IMR-90 (cell line): Measurements from ENCODE around the gene LTB4R2. TPM values are rescaled to one million over a fixed set of nuclear protein-coding genes. Genes with fewer than 3 reads are reported as not detected.

Source experiments
- ATAC-seq: fragments of 200-7000 bp; cut with Tn5 transposase; 2 replicates; pipeline ENCODE4 v1.9.1; 2020; ENCODE audit warnings: low read depth, mild to moderate bottlenecking, moderate library complexity
- BruUV-seq: library from RNA; stranded (reverse); fragments of 400-500 nt; replicated peaks from 2 replicates; lab custom pipeline; 2021; lab: Mats Ljungman, UMichigan
- CTCF ChIA-PET: fragments of 300-600 bp; formaldehyde crosslinking; extraction: SDS; loops from one replicate; lab custom pipeline; 2021; ENCODE audit warnings: antibody characterized with exemption; lab: Yijun Ruan, JAX
- POLR2A ChIA-PET: fragments of 300-600 bp; sonication (Branson Sonifier 250); formaldehyde crosslinking; loops from one replicate; lab custom pipeline; 2022; ENCODE audit warnings: antibody characterized with exemption; ENCODE audit not compliant: unreplicated experiment; lab: Charles Lee
- DNase-seq: peaks from one replicate; pipeline ENCODE4 v3.0.0; 2013
- H2AFZ ChIP-seq: replicated peaks from 2 replicates; pipeline ENCODE3; 2013; ENCODE audit warnings: low read length, mild to moderate bottlenecking; ENCODE audit not compliant: poor library complexity
- H2AK5ac ChIP-seq: 2 replicates; pipeline ENCODE4 v1.6.1; 2013; ENCODE audit warnings: low read depth, low read length, inconsistent platforms
- H2AK9ac ChIP-seq: replicated peaks from 2 replicates; pipeline ENCODE3; 2013; ENCODE audit warnings: mild to moderate bottlenecking, low read depth, low read length, moderate library complexity; ENCODE audit not compliant: poor library complexity
- H2BK120ac ChIP-seq: 2 replicates; pipeline ENCODE4 v1.6.1; 2013; ENCODE audit warnings: low read depth, low read length, inconsistent platforms
- H2BK15ac ChIP-seq: 3 replicates; pipeline ENCODE4 v1.6.1; 2013; ENCODE audit warnings: low read depth, low read length, inconsistent platforms
- H2BK20ac ChIP-seq: 2 replicates; pipeline ENCODE4 v1.6.1; 2013; ENCODE audit warnings: low read depth, mild to moderate bottlenecking, inconsistent platforms, low read length, moderate library complexity
- H2BK5ac ChIP-seq: 2 replicates; pipeline ENCODE4 v1.6.1; 2013; ENCODE audit warnings: mild to moderate bottlenecking, low read depth, low read length, inconsistent platforms; ENCODE audit not compliant: poor library complexity, severe bottlenecking
- H3K14ac ChIP-seq: replicated peaks from 2 replicates; pipeline ENCODE4 v1.6.1; 2013; ENCODE audit warnings: low read depth, low read length, inconsistent platforms
- H3K18ac ChIP-seq: 2 replicates; pipeline ENCODE4 v1.6.1; 2013; ENCODE audit warnings: low read depth, low read length, control low read depth
- H3K23ac ChIP-seq: 2 replicates; pipeline ENCODE4 v1.6.1; 2013; ENCODE audit warnings: low read depth, low read length, inconsistent platforms
- H3K27ac ChIP-seq: 2 replicates; pipeline ENCODE4 v1.5.1; 2013; ENCODE audit warnings: mild to moderate bottlenecking, control low read depth, low read length; ENCODE audit not compliant: insufficient read depth
- H3K27me3 ChIP-seq: 2 replicates; pipeline ENCODE4 v1.6.1; 2013; ENCODE audit warnings: low read length; ENCODE audit not compliant: control insufficient read depth, insufficient read depth
- H3K36me3 ChIP-seq: 2 replicates; pipeline ENCODE4 v1.6.1; 2013; ENCODE audit warnings: low read length, mixed read lengths; ENCODE audit not compliant: control insufficient read depth, insufficient read depth
- H3K4ac ChIP-seq: 2 replicates; pipeline ENCODE4 v1.6.1; 2013; ENCODE audit warnings: low read depth, low read length, inconsistent platforms
- H3K4me1 ChIP-seq: 2 replicates; pipeline ENCODE4 v1.6.1; 2013; ENCODE audit warnings: low read length, mixed read lengths; ENCODE audit not compliant: control insufficient read depth, insufficient read depth
- H3K4me2 ChIP-seq: 2 replicates; pipeline ENCODE4 v1.6.1; 2013; ENCODE audit warnings: low read depth, mild to moderate bottlenecking, control low read depth, low read length, moderate library complexity
- H3K4me3 ChIP-seq: 2 replicates; pipeline ENCODE4 v1.5.1; 2013; ENCODE audit warnings: low read depth, mild to moderate bottlenecking, control low read depth, low read length, moderate library complexity; ENCODE audit not compliant: insufficient read depth
- H3K56ac ChIP-seq: 2 replicates; pipeline ENCODE4 v1.6.1; 2013; ENCODE audit warnings: low read length, inconsistent platforms; ENCODE audit not compliant: insufficient read depth; ENCODE audit errors: extremely low read depth
- H3K79me1 ChIP-seq, 2 experiments: 2 replicates each; pipeline ENCODE4 v1.6.1; 2013; ENCODE audit warnings: low read length in 2 of 2, inconsistent platforms in 1 of 2, low read depth in 1 of 2
- H3K9ac ChIP-seq: 2 replicates; pipeline ENCODE4 v1.6.1; 2013; ENCODE audit warnings: low read depth, low read length, control low read depth
- H3K9me1 ChIP-seq: 2 replicates; pipeline ENCODE4 v1.6.1; 2013; ENCODE audit warnings: low read length, inconsistent platforms; ENCODE audit not compliant: insufficient read depth
- H3K9me3 ChIP-seq: 2 replicates; pipeline ENCODE4 v1.6.1; 2013; ENCODE audit warnings: low read length; ENCODE audit not compliant: control insufficient read depth, insufficient read depth
- H4K20me1 ChIP-seq: 2 replicates; pipeline ENCODE4 v1.6.1; 2013; ENCODE audit warnings: low read length, inconsistent platforms; ENCODE audit not compliant: insufficient read depth
- H4K5ac ChIP-seq: 2 replicates; pipeline ENCODE4 v1.6.1; 2013; ENCODE audit warnings: mild to moderate bottlenecking, low read depth, low read length, control low read depth
- H4K8ac ChIP-seq, 2 experiments: 2 replicates each; pipeline ENCODE4 v1.6.1; 2013; ENCODE audit warnings: low read depth in 2 of 2, low read length in 2 of 2, control low read depth in 1 of 2, inconsistent platforms in 1 of 2
- H4K91ac ChIP-seq: 2 replicates; pipeline ENCODE4 v1.6.1; 2013; ENCODE audit warnings: low read depth, low read length, inconsistent platforms; ENCODE audit not compliant: insufficient read depth
- CHD1 ChIP-seq: IDR thresholded peaks from 2 replicates; pipeline ENCODE4 v1.6.1; 2012; ENCODE audit warnings: low read depth, low read length, improper control_type of control experiment
- FOS ChIP-seq: fragments of 150-350 bp; IDR thresholded peaks from 2 replicates; pipeline ENCODE4 v1.6.1; 2016; ENCODE audit warnings: low read depth, low read length
- MAZ ChIP-seq: IDR thresholded peaks from 2 replicates; pipeline ENCODE4 v1.6.1; 2012; ENCODE audit warnings: low read depth, mild to moderate bottlenecking, low read length, improper control_type of control experiment, moderate library complexity, borderline replicate concordance
- MXI1 ChIP-seq: IDR thresholded peaks from 2 replicates; pipeline ENCODE4 v1.6.1; 2012; ENCODE audit warnings: low read depth, mild to moderate bottlenecking, low read length, moderate library complexity, borderline replicate concordance
- NFE2L2 ChIP-seq: fragments of 150-350 bp; IDR thresholded peaks from 2 replicates; pipeline ENCODE4 v1.6.1; 2016; ENCODE audit warnings: low read depth, mild to moderate bottlenecking, low read length
- POLR2A ChIP-seq: IDR thresholded peaks from 2 replicates; pipeline ENCODE4 v1.6.1; 2012; ENCODE audit warnings: mild to moderate bottlenecking, low read depth, low read length
- RCOR1 ChIP-seq: IDR thresholded peaks from 2 replicates; pipeline ENCODE4 v1.6.1; 2012; ENCODE audit warnings: mild to moderate bottlenecking, low read length, improper control_type of control experiment; ENCODE audit not compliant: insufficient replicate concordance
- RFX5 ChIP-seq: IDR thresholded peaks from 2 replicates; pipeline ENCODE4 v1.8.0; 2012; ENCODE audit warnings: low read depth, mild to moderate bottlenecking, low read length, moderate library complexity
- WGBS, 2 experiments: methylation state at CpG; one replicate each; pipeline versions ENCODE4 v1.1.5 to v1.1.7; 2013; ENCODE audit warnings: missing lambda C conversion rate in 2 of 2; ENCODE audit not compliant: insufficient read length in 1 of 2; ENCODE audit errors: extremely low coverage in 2 of 2; 5-methylcytosine and 5-hydroxymethylcytosine counted together
- dilution Hi-C: fragments of 300-500 bp; cut with HindIII; formaldehyde crosslinking; loops from one replicate; pipeline ENCODE4 v1.14.3; 2018; ENCODE audit warnings: low sequenced_read_pairs; ENCODE audit not compliant: unreplicated experiment
- in situ Hi-C: fragments of 300-500 bp; cut with MboI; formaldehyde crosslinking; loops from 3 replicates; pipeline ENCODE4 v1.14.3; 2019; ENCODE audit warnings: low sequenced_read_pairs, inconsistent platforms, mixed read lengths
- intact Hi-C: fragments of 100-400 bp; cut with micrococcal nuclease; formaldehyde crosslinking; loops from 2 replicates; pipeline ENCODE4 v1.10.0; 2022
- polyA plus RNA-seq, 3 experiments: library from polyadenylated mRNA; depleted of rRNA; stranded (reverse); fragments of >200 nt; gene quantifications; 2 replicates each; pipeline ENCODE4 v1.2.3, GENCODE V29; 2012; ENCODE audit warnings: low replicate concordance in 1 of 3
- total RNA-seq: library from RNA; depleted of rRNA; stranded (reverse); fragments of >200 nt; gene quantifications from 2 replicates; pipeline ENCODE4 v1.2.3, GENCODE V29; 2012
- TF ChIP-seq, protein P1 (sequence below): conservative IDR thresholded peaks from 2 replicates; pipeline ENCODE4 v1.5.1; 2012; ENCODE audit warnings: mild to moderate bottlenecking, low read depth, low read length, improper control_type of control experiment
- TF ChIP-seq, protein P2 (sequence below): fragments of 150-350 bp; IDR thresholded peaks from 2 replicates; pipeline ENCODE4 v1.6.1; 2016; ENCODE audit warnings: low read depth, mild to moderate bottlenecking, low read length, moderate library complexity, borderline replicate concordance

The LTB4R2 gene
- total and polyA plus RNA-seq, 2 of the 4 experiments (the other 2 are of a cell fraction) = 0.72 to 1.7 TPM

GRCh38 chr14:24335461-24336171 is 25.7 kb downstream of the LTB4R2 start (continued):
- no peak for TF ChIP-seq FOS

GRCh38 chr14:24337144-24337823 is 27.3 kb downstream of the LTB4R2 start:
- dilution Hi-C loops (no loop called here), intact Hi-C loops (no loop called here), in situ Hi-C loops (no loop called here)
- Histone ChIP-seq H2BK20ac (no peak overlapping the region), H4K8ac (no peak overlapping the region), H2AFZ (no peak overlapping the region), H4K5ac (no peak overlapping the region), H3K4me1 (peaks cover 3% of the 10 kb centered on the region; the same call in 1 of the 2 replicates), H2AK9ac (no peak overlapping the region), H2BK120ac (no peak overlapping the region; the same call in 1 of the 2 replicates), H3K27me3 (peaks cover 87% of the 10 kb centered on the region), H3K9me3 (no peaks in the 10 kb centered on the region; the same call in 1 of the 2 replicates), H3K27ac (no peak overlapping the region), H4K91ac (no peak overlapping the region), H2AK5ac (no peak overlapping the region), H3K79me1 (no peaks in the 10 kb centered on the region), H3K56ac (no peak overlapping the region), H2BK5ac (no peak overlapping the region), H3K4me2 (no peak overlapping the region), H3K36me3 (no peaks in the 10 kb centered on the region), H4K20me1 (no peaks in the 10 kb centered on the region), H3K14ac (no peak overlapping the region), H3K23ac (no peak overlapping the region), H3K9me1 (no peaks in the 10 kb centered on the region), H3K18ac (no peak overlapping the region), H3K4me3 (no peak overlapping the region), H3K9ac (no peak overlapping the region), H3K4ac (no peak overlapping the region), H2BK15ac (no peak overlapping the region)
- ATAC-seq = no peak
- no peak for DNase-seq
- 0% methylated on average over 1 of the region's 7 CpGs; no CpG with 5 or more reads in 1 of the 2 experiments for WGBS, 2 experiments
- BruUV-seq = no TSS peak
- POLR2A ChIA-PET = no interaction called here
- TF ChIP-seq RCOR1 (no peak), FOS (no peak), CHD1 (no peak), MAZ (no peak), MXI1 (no peak), NFE2L2 (no peak), POLR2A (no peak), RFX5 (no peak)
- TF ChIP-seq, protein P1, sequence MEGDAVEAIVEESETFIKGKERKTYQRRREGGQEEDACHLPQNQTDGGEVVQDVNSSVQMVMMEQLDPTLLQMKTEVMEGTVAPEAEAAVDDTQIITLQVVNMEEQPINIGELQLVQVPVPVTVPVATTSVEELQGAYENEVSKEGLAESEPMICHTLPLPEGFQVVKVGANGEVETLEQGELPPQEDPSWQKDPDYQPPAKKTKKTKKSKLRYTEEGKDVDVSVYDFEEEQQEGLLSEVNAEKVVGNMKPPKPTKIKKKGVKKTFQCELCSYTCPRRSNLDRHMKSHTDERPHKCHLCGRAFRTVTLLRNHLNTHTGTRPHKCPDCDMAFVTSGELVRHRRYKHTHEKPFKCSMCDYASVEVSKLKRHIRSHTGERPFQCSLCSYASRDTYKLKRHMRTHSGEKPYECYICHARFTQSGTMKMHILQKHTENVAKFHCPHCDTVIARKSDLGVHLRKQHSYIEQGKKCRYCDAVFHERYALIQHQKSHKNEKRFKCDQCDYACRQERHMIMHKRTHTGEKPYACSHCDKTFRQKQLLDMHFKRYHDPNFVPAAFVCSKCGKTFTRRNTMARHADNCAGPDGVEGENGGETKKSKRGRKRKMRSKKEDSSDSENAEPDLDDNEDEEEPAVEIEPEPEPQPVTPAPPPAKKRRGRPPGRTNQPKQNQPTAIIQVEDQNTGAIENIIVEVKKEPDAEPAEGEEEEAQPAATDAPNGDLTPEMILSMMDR = no peak
- TF ChIP-seq, protein P2, sequence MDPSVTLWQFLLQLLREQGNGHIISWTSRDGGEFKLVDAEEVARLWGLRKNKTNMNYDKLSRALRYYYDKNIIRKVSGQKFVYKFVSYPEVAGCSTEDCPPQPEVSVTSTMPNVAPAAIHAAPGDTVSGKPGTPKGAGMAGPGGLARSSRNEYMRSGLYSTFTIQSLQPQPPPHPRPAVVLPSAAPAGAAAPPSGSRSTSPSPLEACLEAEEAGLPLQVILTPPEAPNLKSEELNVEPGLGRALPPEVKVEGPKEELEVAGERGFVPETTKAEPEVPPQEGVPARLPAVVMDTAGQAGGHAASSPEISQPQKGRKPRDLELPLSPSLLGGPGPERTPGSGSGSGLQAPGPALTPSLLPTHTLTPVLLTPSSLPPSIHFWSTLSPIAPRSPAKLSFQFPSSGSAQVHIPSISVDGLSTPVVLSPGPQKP = no peak
- CTCF ChIA-PET = interaction anchor here (0.7 to 0.9 kb wide), 2 partner anchors 10 to 29 kb away, joined by 3 to 6 read pairs; partner anchors contain the start of gene CIDEB
